DMS53 treated with DMSO at 0.1 percent for 48 hours (cell line): ENCODE data around the gene KCNB1.

ENCODE experiments used
- DNase-seq: peaks from one replicate; lab custom pipeline; 2025; ENCODE audit not compliant: unreplicated experiment; lab: John Stamatoyannopoulos, UW

Gene KCNB1

DNA sequence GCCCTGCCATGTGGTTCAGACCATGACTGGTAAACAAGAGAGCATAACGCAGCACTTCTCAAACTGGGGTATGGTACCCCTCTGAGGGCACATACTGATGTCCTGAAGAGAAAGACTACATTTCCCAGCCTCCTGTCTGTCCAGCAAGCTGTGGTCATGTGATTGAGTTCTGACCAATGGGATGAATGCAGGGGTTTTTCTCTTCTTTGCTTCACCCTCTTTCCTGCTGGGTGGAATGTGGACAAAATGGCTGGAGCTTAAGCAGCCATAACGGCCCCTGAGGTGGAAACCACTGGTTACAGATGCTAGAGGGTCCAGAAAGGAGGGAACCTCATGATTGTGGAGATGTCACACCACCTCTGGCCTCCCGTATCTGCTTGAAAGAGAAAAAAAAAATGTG is 19.4 kb upstream of the KCNB1 start:
- no peak for DNase-seq

- DNase-seq, result no peak
Observed at GRCh38 chr20:49497398-49497669, 14.9 kb upstream of the KCNB1 start.

- DNase-seq, result no peak
Observed at GRCh38 chr20:49496553-49497397, 14.3 kb upstream of the KCNB1 start.

- no peak for DNase-seq
Observed at GRCh38 chr20:49496043-49496442, 13.6 kb upstream of the KCNB1 start.

DNA sequence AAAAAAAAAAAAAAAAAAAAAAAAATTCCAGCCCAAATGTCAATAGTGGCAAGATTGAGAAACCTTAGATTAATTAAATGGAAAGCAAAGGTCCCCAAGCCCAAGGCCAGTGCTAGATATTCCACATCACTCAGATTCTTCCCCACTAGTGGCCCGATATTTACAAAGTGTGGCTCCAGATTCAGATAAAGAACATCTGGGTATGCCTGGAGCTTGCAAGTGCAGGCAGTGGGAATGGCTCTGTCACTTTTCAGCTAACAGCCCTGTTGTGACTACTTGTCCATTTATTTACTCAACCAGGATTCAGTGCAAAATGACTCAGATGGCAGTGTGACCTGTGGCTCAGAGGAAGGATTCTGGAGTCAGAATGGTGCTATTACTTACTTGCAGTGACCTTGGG is 8.2 kb upstream of the KCNB1 start:
- DNase-seq, result no peak

DNA sequence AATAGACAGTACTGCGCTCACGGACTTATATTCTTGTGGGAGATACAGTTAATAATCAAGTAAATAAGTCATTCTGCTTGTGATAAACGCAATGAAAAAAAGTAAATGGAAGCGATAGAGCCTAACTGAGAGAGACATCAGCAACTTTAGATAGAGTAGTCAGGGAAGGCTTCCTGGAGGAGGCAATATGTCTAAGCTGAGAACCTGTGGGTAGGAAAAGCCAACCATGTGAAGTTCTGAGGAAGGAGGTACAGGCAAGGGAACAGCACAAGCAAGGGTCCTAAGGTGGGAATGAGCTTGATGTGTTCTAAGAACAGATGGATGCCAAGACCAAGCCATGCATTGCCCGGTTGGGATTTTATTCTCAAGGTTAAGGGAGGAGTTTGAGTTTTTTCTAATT is 7.2 kb upstream of the KCNB1 start:
- no peak for DNase-seq

DNA sequence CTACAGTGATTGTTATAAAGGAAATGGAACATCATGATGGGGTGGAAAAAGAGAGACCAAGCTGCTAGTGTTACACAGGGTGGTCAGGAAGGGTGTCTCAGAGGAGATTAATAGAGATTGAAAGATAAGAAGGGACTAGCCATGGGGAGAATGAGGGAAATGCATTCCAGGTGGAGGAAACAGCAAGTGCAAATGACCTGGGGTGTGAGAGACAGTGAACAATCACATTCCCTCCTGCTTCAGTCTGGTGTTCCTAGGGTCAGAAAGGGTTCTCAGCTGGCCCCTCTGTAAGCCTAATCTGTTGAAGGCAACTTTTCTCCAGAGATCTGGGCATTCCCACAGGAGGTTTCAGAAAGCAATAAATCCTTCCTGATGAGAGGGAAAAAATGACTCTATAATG is 3.6 kb upstream of the KCNB1 start:
- DNase-seq, result no peak

GRCh38 chr20:49485563-49485962 is 3.1 kb upstream of the KCNB1 start:
- DNase-seq, result no peak

DNA sequence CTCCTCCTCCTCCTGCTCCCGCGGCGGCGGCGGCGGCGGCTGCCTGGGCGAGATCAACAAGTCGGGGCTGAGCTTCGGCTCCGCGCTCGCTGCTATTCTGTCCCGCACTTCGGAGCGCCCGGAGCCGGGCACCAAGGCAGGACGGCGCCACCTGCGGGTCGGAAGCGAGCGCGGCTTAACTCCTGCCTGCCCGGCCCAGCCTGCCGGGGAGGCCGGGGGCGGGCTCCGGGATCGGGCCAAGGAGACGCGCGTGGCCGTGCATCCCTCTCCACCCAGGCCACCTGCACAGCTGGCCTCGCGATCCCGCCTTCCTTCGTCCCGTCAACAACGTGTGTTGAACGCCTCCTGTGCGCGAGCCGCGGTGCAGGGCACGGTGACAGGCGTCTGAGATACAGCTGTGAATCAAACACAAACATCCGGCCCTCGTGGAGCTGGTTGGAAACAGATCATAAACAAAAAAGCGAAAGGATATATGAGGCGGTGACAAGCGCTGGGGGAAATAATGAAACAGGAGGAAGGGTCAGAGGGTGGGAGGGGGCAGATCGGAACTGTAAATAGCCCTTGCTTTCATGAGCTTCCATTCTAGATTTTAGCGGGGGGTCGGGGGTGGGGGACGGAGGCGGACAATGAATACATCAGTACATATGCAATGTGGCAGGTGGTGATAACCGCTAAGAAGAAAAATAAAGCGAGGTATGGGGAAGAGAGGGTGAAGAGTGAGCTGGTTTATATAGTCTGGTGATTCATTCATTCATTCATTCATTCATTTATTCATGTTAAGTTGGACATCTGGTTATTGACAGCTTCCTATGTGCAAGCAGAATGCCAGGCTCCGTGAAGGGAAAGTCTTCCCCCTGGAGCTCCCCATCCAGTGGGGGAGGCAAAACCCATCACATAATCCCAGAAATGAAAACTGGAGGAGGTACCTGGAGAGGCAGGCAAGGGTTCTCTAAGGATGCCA is 2.0 kb upstream of the KCNB1 start:
- DNase-seq, result peak; percentile 66

DNA sequence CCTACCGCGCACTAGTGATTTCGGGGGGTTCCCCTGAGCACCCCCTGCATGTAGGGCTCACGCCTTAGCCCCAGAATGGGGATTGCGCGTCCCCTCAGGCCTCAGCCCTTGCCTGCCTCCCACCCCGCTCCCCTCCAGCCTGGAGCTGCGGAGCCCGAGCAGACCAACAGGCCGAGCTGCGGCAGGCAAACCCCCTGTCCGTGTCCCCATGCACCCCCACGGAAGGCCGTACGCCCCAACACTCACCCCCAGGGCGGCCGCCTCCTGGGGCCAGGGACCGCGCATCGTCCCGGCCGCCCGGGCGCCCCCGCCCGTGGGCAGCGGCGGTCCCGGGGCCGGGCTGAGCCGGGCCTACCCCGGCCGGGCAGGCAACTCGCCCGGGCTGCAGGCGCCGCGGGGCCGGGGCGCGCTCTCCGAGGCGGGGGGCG is 1.2 kb upstream of the KCNB1 start:
- DNase-seq, result no peak

DNA sequence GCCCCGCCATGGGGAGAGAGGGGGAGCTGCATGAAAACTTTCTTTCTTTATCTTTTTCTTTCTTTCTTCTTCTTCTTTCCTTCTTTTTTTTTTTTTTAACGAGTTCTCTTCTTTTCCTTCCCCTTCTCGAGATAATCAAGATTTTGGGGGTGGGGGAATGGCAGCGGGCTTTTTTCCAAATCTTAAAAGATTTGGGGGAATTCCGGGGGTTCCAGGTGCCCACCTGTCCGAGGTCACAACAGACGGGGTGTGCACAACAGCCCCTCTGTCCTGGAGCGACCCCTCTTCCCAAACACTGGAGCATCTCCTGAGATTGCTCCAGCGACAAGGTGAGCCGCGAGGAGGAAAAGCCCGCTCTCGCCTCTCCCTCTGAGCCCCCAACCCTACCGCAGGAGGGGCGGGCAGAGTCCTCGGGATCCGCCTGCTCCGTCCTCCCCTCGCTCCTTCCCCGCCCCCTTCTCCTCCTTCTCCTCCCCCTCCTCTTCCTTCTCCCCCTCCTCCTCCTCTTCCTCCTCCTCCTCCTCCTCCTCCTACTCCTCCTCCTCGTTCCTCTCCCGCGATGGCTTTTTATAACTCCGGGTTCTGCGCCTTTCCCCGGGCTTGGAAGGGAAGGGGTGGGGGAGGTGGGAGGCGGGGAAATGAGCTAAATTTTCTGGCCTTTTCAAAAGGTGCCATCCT is 689 bp upstream of the KCNB1 start:
- DNase-seq, result no peak

GRCh38 chr20:49482173-49482572 is 295 bp downstream of the KCNB1 start:
- no peak for DNase-seq

GRCh38 chr20:49481116-49481515 is 1.4 kb downstream of the KCNB1 start:
- no peak for DNase-seq

- DNase-seq, result no peak
Observed at GRCh38 chr20:49480236-49480635, 2.2 kb downstream of the KCNB1 start.

- DNase-seq, result no peak
Observed at GRCh38 chr20:49479785-49480184, 2.7 kb downstream of the KCNB1 start.

DNA sequence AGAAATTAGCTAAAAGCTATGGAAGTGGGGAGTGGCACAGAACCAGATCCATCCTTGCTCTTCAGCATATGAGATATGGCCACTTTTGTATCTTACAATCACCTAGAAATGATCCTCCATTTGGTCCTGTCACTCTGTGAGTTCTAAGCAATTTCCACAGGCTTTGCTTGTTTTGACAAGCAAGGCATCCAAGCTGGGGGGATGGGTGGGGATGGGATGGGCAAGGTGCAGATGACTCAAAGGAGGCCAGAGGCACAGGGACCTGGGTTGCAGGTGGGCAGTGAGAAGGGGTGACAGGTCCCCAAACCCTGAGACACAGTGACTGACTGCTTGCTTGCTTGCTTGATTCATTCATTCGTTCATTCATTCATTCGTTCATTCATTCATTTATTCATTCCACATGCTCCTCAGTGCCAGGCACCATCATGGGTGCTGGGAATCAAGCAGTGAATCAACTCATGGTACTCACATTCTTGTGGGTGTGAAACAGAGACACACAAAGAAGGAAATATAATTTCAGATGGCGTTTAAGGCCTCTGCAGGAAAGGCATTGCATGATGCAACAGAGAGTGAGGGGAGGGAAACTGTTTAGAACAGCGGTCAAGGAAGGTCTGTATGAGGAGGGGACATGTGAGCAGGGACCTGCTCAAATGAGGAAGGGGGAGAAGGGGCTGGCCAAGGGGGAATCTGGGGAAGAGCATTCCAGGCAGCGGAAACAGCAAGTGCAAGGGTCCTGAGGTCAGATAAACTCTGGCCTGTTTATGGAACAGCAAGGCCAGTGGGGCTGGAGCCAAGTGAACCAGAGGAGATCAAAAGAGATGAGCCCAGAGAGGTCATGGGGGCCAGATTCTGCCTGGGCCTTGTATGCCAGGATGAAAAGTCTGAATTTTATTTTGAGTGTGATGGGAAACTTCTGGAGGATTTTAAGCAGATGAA is 3.4 kb downstream of the KCNB1 start:
- DNase-seq, result no peak

GRCh38 chr20:49478266-49478665 is 4.2 kb downstream of the KCNB1 start:
- DNase-seq, result no peak

DNA sequence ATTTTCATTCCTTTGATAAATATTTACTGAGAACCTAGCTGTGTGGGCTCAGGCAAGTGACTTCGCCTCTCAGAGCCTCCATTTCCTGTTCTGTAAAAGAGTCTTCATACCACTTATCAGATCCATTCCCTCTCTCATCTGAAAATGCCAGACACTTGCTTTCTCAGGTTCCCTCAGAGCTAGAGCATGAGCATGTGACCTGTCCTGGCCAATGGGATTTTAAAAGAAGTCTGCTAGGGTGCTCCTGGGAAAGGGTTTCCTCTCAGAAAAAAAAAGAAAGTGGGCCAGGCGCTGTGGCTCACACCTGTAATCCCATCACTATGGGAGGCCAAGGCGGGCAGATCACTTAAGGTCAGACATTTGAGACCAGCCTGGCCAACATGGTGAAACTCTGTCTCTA is 5.3 kb downstream of the KCNB1 start:
- no peak for DNase-seq

- no peak for DNase-seq
Observed at GRCh38 chr20:49476016-49476355, 6.5 kb downstream of the KCNB1 start.

GRCh38 chr20:49475292-49476015 is 7.0 kb downstream of the KCNB1 start:
- no peak for DNase-seq
